Muscle of leg (tissue), 11 donors: ENCODE measurements around the gene TMEM273. TPM values are rescaled to one million over a fixed set of nuclear protein-coding genes. Genes with fewer than 3 reads are reported as not detected.
A peak's percentile ranks its signal among the peaks of the same experiment; 100 is the strongest.

ENCODE experiments used
- DNase-seq: peaks from one replicate; pipeline ENCODE4 v3.0.0; 2013
- H3K27ac ChIP-seq: one replicate; pipeline ENCODE4 v1.5.1; 2013; ENCODE audit warnings: mild to moderate bottlenecking, low read length, control low read depth
- H3K27me3 ChIP-seq: one replicate; pipeline ENCODE4 v1.6.1; 2013; ENCODE audit warnings: low read length; ENCODE audit not compliant: control insufficient read depth, insufficient read depth
- H3K36me3 ChIP-seq: one replicate; pipeline ENCODE4 v1.6.1; 2013; ENCODE audit warnings: low read length; ENCODE audit not compliant: control insufficient read depth, insufficient read depth
- H3K4me1 ChIP-seq: one replicate; pipeline ENCODE4 v1.6.1; 2013; ENCODE audit warnings: low read length; ENCODE audit not compliant: control insufficient read depth, insufficient read depth
- H3K4me3 ChIP-seq: one replicate; pipeline ENCODE4 v1.5.1; 2013; ENCODE audit warnings: low read length, control low read depth
- H3K9me3 ChIP-seq: replicated peaks from 2 replicates; pipeline ENCODE4 v1.6.1; 2013; ENCODE audit warnings: low read depth, low read length; ENCODE audit not compliant: control insufficient read depth
- WGBS: methylation state at CpG from one replicate; pipeline ENCODE4 v1.1.5; 2013; ENCODE audit warnings: missing lambda C conversion rate; ENCODE audit not compliant: insufficient coverage; 5-methylcytosine and 5-hydroxymethylcytosine counted together
- polyA plus RNA-seq, 8 donors: library from polyadenylated mRNA; unstranded; fragments of 120-200 nt; gene quantifications; one replicate each; pipeline versions ENCODE4 v1.2.1 to v1.2.3, GENCODE V29; 2013; ENCODE audit warnings: inconsistent platforms in 1 of 8, low replicate concordance in 1 of 8; ENCODE audit not compliant: insufficient read length in 8 of 8, insufficient read depth in 1 of 8
- total RNA-seq: library from RNA; stranded (reverse); fragments of 120-200 nt; gene quantifications from one replicate; pipeline ENCODE4 v1.2.4, GENCODE V29; 2013

The TMEM273 gene
- total and polyA plus RNA-seq, 9 donors, result 3.9 to 9.5 (median 5.6) TPM

DNA sequence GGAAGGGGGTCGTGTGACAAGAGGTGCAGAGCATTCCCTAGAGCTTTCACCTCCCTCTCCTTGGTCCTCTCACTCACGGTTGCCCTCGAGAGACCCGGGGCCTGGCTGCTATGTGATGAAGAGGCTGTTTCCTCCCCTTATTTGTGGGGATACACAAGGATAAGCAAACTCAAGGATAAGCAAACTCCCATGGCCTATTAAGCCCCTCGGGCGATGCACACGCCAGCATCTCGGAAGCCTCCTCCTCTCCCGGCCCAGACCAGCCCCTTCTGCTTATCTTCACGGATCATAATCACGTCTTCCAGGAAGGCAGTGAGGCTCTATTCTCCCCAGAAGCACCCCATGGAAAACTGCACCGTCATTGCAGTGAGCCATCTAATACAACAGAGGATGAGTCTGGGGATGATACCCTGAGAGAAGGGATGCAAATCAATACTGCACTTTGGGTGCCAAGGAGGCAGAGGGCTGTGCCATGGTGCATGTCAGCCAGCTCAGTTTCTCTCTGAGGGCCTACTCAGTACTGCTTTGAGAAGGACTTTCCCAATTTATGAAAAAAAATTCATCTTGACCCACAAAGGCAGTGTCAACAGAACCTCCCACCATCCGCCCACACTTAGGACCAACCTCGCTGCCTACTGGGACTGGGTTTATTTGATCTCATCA, 22.2 kb downstream of the TMEM273 start:
- no peak for DNase-seq
- Histone ChIP-seq H3K4me3 (no peak overlapping the region), H3K27me3 (no peaks in the 10 kb centered on the region), H3K36me3 (no peaks in the 10 kb centered on the region), H3K9me3 (no peaks in the 10 kb centered on the region), H3K4me1 (peaks cover 33% of the 10 kb centered on the region), H3K27ac (no peak overlapping the region)
- WGBS, result 61% methylated on average over 6 of the region's 14 CpGs

GRCh38 chr10:49165259-49165658, 22.9 kb downstream of the TMEM273 start:
- Histone ChIP-seq H3K27ac (no peak overlapping the region), H3K36me3 (no peaks in the 10 kb centered on the region), H3K4me3 (no peak overlapping the region), H3K27me3 (no peaks in the 10 kb centered on the region), H3K9me3 (no peaks in the 10 kb centered on the region), H3K4me1 (peaks cover 26% of the 10 kb centered on the region)
- 75% methylated on average over 7 of the region's 7 CpGs for WGBS
- DNase-seq, result no peak

DNA sequence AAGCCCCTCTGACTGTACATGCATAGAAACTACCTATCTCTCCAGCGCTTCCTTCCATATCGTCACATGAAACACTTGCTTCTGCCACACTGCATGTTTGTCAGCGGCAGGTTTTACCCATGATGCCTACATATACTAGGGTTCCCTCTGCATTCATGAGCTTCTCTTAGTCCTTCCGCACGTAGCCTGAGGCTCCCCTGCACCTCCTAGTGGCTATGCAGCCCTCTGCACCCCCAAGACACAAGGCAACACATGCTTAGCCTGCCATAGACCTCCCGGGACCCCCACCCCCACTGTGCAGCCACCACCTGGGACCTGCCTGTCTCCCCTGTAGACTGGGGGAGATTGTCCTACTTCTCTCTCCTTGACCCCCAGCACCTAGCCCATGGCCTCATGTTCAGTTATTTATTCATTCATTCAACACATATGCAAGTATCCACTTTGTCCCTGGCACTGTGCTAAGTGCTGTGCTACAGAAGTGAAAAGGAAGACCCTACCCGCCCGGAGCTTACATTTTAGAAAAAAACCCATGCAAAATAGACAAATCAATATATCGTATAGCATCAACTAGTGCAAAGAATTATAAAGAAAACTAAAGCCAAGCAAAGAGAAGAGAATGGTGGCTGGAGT, 23.5 kb downstream of the TMEM273 start:
- Histone ChIP-seq H3K4me1 (peaks cover 24% of the 10 kb centered on the region), H3K9me3 (no peaks in the 10 kb centered on the region), H3K27ac (no peak overlapping the region), H3K36me3 (no peaks in the 10 kb centered on the region), H3K27me3 (no peaks in the 10 kb centered on the region), H3K4me3 (no peak overlapping the region)
- WGBS, result 38% methylated on average over 6 of the region's 9 CpGs
- peak; percentile 46 for DNase-seq

DNA sequence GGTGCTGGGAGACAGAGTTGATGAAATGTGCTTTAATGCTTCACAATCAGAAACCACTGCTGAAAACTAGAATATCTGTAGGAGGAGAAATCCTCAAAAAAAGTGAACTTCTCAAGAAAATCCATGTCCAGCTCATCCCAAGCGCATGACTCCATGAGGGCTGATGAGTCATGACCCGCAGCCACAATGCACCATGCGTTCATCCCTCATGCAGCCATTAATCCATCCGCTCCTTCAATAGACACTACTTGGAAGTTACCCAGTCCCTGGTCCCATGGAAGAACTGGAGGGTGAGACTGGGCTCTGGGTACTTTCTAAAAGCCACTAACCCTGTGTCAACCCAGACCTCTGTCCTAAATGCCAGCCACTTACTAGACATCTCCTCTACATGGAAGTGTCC, 24.4 kb downstream of the TMEM273 start:
- no peak overlapping the region for H3K27ac ChIP-seq
- H3K4me1 ChIP-seq, result peaks cover 24% of the 10 kb centered on the region
- no peaks in the 10 kb centered on the region for H3K27me3 ChIP-seq
- no peaks in the 10 kb centered on the region for H3K9me3 ChIP-seq
- no peaks in the 10 kb centered on the region for H3K36me3 ChIP-seq
- WGBS, result 93% methylated on average over 2 of the region's 4 CpGs
- H3K4me3 ChIP-seq, result no peak overlapping the region
- no peak for DNase-seq

GRCh38 chr10:49162761-49163310, 25.4 kb downstream of the TMEM273 start:
- H3K27ac ChIP-seq, result no peak overlapping the region
- peaks cover 21% of the 10 kb centered on the region for H3K4me1 ChIP-seq
- no peak for DNase-seq
- no peaks in the 10 kb centered on the region for H3K36me3 ChIP-seq
- H3K9me3 ChIP-seq, result no peaks in the 10 kb centered on the region
- H3K27me3 ChIP-seq, result no peaks in the 10 kb centered on the region
- WGBS, result 82% methylated on average over 7 of the region's 8 CpGs
- H3K4me3 ChIP-seq, result no peak overlapping the region

- Histone ChIP-seq H3K9me3 (no peaks in the 10 kb centered on the region), H3K4me3 (no peak overlapping the region), H3K4me1 (peaks cover 14% of the 10 kb centered on the region), H3K27ac (no peak overlapping the region), H3K36me3 (no peaks in the 10 kb centered on the region), H3K27me3 (no peaks in the 10 kb centered on the region)
- 67% methylated on average over 3 of the region's 5 CpGs for WGBS
- no peak for DNase-seq
Measured at GRCh38 chr10:49162063-49162462, 26.1 kb downstream of the TMEM273 start.

DNA sequence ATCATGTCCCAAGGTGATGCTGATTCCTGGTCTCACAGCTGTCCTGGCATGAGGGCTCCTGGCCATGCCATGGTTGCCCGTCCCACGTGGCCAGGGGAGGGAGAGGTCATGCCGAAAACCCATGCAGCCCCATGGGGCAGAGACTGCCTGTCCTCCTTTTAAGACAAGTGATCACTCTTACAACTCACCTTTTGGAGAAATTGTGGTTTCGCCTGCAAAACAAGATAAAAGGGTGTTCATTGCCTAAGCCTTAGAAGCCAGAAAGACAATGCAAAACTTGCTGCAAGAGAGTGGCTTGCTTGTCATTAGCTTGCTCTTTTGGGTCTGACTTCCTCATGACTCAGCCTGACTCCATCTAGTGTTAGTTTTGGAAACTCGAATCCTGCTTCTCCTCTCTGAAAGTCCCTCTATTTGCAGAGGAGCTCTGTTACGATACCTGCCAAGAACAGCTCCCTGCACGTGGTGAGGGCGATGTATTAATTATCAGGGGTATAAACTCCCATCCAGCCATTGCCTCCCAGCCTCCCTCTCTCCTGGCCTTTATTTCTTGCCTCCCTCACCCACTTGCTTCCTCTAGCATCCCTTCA, 26.7 kb downstream of the TMEM273 start:
- Histone ChIP-seq H3K27ac (no peak overlapping the region), H3K4me3 (no peak overlapping the region), H3K9me3 (no peaks in the 10 kb centered on the region), H3K4me1 (peaks cover 9% of the 10 kb centered on the region), H3K27me3 (no peaks in the 10 kb centered on the region), H3K36me3 (no peaks in the 10 kb centered on the region)
- 88% methylated on average over 1 of the region's 8 CpGs for WGBS
- DNase-seq, result peak; percentile 84

DNA sequence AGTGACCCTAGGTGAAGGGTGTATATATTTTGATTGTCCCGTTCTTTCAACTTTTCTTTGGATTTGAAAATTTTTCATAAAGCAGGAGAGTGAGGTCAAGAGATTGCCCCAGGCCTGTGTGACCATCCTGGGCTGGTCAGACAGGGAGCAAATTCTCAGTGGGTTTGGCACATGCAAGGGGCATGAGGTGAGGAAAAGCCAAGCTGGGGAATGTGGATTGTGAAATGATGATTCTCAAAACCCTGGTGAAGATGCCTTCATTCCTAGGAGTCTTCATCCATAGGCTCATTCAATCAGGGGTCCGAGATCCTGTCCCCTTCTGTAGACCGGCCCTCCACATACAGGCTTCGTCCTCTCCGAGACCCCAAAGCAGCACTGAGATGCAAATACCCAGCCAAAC, 27.4 kb downstream of the TMEM273 start:
- WGBS, result 70% methylated on average over 1 of the region's 5 CpGs
- Histone ChIP-seq H3K27me3 (no peaks in the 10 kb centered on the region), H3K36me3 (no peaks in the 10 kb centered on the region), H3K4me3 (no peak overlapping the region), H3K4me1 (peaks cover 9% of the 10 kb centered on the region), H3K9me3 (no peaks in the 10 kb centered on the region), H3K27ac (no peak overlapping the region)
- DNase-seq, result no peak

DNA sequence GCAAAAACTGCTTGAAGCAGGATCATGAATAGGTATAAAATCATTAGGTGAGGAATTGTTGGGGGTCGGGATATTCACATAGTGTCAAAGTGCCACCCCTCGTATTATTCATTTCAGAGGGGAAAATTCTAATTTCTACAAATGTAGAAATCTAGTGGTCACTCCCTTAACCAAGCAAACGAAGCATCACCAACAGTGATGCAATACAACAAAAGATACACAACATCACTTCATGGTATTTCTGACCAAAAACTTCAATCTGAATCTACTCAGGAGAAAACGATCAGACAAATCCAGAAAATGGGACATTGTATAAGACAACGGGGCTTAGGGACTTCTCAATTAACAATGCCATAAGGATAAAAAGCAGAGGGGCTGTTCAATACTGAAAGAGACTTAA, 28.1 kb downstream of the TMEM273 start:
- Histone ChIP-seq H3K36me3 (no peaks in the 10 kb centered on the region), H3K9me3 (no peaks in the 10 kb centered on the region), H3K4me3 (no peak overlapping the region), H3K4me1 (peaks cover 9% of the 10 kb centered on the region), H3K27me3 (no peaks in the 10 kb centered on the region), H3K27ac (no peak overlapping the region)
- DNase-seq, result no peak
- WGBS, result no CpG with 5 or more reads among the region's 5 CpGs

DNA sequence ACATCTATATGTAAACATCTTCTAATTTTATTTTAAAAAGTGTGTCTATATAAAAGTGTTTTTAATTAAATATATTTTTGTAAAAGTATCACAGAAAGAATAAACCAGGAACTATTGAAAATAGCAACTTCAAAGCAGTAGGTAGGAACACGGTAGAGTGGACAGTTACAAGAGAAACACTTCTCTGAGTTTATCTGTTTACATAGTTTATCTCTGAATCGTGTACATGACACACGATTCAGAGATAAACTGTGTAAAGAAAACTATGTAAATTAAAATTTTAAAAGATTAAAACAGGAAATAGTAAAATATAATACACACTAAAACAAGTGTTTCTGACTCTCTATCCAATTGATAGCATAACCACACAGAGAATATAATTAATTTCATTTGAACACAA, 29.3 kb downstream of the TMEM273 start:
- no peaks in the 10 kb centered on the region for H3K27me3 ChIP-seq
- WGBS, result no CpG with 5 or more reads among the region's 3 CpGs
- no peak overlapping the region for H3K4me3 ChIP-seq
- DNase-seq, result no peak
- no peak overlapping the region for H3K27ac ChIP-seq
- H3K9me3 ChIP-seq, result no peaks in the 10 kb centered on the region
- H3K4me1 ChIP-seq, result peaks cover 6% of the 10 kb centered on the region
- H3K36me3 ChIP-seq, result no peaks in the 10 kb centered on the region
